Left hindlimb (tissue), 1 donor: Measurements from ENCODE around the gene OR52L1.
"Not testable (repeated sequence)": the region's sequence is repeated elsewhere in the genome, so short reads cannot be mapped to it uniquely, and the experiment has no call there.

Experiments used
- DNase-seq: peaks from one replicate; pipeline ENCODE4 v3.0.0-alpha.2; 2018

Gene OR52L1

GRCh38 chr11:5986885-5987284 lies at the start of gene OR52L1:
OR52L1 (minus strand) TSS chr11:5986985; CDS start chr11:5986930, 55 bp downstream.
- no peak for DNase-seq

DNA sequence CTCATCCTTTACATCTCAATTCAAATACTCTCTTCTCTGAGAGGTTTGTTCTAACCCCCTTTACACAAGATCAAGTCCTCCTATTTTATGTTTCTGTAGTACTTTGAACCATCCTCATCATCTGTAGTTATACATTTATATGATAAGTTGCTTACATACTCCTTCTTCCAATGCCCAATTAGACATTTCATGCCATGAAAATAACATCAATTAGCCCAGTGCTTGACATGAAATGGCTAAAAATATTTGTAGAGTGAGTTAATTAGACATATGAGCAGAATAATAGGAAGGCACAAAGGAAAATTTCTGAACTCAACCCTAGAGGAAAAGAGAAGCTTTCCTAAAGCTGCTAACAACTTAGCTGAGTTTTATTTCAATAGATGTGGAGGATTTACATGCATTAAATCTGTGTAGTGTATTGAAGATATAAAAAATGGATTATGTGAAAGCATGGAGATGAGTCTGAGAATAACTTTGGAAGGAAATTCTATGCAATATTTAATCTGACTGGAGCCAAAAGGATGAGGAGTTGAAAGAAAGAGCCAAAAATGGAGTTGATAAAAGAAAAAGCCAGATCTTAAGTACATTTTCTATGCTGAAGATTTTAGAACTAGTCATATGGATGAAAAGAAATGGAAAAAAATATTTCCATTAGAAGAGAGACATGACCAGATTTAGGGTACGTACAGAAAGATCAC lies 44.1 kb upstream of the OR52L1 start, which contains the start of gene OR56A1:
Gene OR56A1 (minus strand): TSS at position 51 of the 698 bp plus-strand sequence. CDS start 3,066 bp downstream, outside the sequence.
- DNase-seq, result no peak

DNA sequence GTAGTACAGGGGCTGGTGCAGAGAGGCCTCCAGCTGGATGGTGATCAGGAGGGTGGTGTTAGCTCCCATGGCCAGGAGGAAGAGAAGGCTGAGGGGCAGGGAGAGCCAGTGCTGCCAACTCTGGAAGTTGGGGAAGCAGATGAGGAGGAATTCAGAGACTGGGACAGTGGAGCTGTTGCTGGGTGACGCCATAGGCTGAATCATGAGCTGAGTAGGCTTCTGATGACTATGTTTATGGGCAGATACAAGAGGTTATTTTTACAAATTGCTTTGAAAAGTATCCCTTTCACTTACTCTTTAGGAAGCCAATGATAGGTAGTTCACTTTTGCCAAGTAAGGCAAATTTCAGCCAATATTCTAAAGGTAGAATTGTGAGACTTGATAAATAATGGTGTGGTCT lies 40.7 kb upstream of the OR52L1 start:
- no peak for DNase-seq

DNA sequence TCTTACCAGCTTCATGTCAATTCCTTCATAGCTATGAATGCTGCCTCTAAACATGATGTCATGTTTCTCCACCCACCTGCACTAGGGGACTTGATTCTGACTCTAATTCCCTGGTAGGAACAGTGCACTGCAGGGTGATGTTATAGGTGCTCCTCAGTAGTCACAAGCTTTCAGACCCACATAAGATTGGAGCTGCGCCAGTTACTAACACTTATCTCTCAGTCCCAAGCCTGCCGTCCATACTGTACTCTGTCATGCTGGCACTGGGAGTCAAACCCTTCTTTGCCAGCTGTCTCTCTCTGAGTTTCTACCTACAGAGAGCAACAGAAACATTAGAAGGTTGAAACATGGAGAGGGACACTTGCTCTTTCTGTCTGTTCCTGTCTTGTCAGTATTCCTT lies 38.3 kb upstream of the OR52L1 start:
- DNase-seq, result no peak

DNA sequence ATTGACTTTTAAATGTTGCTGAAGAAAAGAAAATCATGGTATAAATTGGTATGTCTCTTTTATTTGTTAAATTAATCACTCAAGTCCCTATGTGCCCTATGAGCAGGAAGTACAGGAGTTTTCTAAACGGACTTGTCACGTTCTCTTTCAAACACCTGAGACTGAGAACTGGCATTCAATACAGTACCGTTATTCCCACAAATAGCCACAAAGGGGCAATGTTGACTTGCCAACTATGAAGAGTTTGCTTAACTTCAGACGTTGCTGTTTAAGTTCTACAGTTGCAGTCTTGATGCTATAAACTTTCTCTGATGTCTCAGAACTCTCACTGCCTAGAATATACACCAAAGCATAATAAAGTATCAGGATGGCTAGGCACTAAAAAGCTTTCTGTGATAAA lies 36.2 kb upstream of the OR52L1 start:
- DNase-seq, result no peak

- DNase-seq, result no peak
These were observed 26.3 kb upstream of the OR52L1 start for GRCh38 chr11:6013042-6013441.

DNA sequence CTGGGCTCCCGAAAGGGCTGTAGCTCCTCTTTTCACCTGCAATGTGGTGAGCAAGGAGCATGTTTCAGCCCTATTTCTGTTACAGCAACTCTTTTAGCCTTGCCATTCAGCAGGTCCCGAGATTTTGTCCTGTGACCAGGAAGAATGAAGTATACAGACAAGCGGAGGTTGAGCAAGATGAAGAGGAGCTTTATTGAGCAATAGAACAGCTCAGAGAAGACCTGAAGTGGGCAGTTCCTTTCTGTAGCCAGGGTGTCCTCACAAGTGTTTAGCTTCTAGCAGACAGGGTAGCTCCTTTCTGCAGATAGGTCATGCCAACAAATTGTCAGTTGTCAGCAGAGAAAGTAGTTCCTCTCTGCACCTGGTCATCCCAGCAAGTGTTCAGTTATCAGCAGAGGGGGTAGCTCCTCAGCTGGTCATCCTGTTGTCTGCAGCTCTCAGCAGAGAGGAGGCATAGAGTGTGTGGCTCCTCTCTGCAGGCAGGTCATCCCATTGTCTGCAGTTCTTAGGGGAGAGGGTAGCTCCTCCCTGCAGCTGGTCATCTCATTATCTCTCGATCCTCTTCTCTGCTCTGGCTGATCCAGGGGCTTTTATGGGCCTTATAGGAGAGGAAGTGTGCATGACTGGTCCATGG lies 25.4 kb upstream of the OR52L1 start:
- no peak for DNase-seq

DNA sequence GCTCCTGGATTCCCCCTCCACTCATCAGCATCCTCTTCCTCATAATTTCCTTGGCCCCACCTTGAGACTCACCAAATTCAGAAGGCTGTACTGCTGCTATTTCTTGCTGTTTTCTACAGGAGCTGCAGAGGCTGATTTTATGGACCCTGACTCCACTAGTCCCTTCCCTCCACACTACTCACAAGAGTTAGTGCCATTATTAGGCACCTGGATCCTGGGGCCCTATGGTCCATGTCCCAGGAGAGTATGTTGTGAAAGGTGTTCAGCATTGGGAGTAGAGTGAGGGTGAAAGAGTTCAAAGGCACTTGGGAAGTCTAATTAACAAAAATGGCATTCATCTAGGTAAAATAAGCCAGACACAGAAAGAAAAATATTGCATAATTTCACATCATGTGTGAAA lies 20.1 kb upstream of the OR52L1 start, which contains the start of gene OR56A4:
Gene OR56A4 (minus strand): TSS at position 101 of the 400 bp plus-strand sequence. CDS start 3,954 bp downstream, outside the sequence.
- no peak for DNase-seq

GRCh38 chr11:6006395-6006794 lies 19.6 kb upstream of the OR52L1 start:
- no peak for DNase-seq

- no peak for DNase-seq
These were observed 15.5 kb upstream of the OR52L1 start for GRCh38 chr11:6002202-6002699.

GRCh38 chr11:5994791-5995190 lies 8.0 kb upstream of the OR52L1 start:
- no peak for DNase-seq

- no peak for DNase-seq
These were observed 5.9 kb upstream of the OR52L1 start for GRCh38 chr11:5992604-5993251.

- DNase-seq, result no peak
These were observed 5.4 kb upstream of the OR52L1 start for GRCh38 chr11:5992150-5992549.

GRCh38 chr11:5989203-5989602 lies 2.4 kb upstream of the OR52L1 start:
- no peak for DNase-seq

GRCh38 chr11:5983443-5983842 lies 3.3 kb downstream of the OR52L1 start:
- DNase-seq, result no peak

DNA sequence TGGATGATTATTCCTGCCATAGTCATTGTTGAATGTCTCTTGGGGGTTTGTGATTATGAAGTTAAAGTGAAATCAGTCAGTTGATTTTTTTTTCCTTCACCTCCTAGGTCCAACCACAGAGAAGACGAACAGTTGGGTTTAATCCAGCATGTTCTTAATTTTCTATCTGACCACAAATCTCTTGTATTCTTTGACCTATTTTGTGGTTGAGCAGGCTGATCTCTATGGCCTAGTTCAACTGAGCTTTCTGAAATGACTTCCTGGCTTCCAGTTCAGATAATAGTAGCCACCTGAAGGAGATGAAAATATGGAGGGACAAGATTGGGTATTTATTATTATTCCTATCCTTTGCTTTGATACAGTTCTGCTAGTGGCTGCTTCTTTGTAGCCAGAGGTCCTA lies 13.3 kb downstream of the OR52L1 start:
- DNase-seq, result no peak

DNA sequence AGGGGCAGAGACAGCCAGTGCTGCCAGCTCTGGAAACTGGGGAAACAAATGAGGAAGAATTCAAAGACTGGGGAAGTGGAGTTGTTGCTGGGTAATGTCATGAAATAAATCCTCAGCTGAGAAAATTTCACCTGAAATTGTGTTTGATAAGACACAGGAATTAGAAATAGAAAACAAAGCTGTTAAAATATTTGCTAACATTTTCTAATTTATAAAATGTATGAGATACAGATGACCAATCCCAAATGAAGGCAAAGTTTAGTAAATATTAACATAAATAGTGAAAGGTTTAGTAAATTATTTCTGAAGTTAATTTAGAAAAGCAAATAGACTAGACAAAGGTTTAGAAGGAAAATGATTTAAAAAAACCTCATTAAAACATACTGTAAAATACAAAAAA lies 18.4 kb downstream of the OR52L1 start, which contains the start of gene OR56A5:
Gene OR56A5 (minus strand): TSS at position 101 of the 400 bp plus-strand sequence. CDS start 0 bp downstream, at position 101.
- DNase-seq, result no peak

DNA sequence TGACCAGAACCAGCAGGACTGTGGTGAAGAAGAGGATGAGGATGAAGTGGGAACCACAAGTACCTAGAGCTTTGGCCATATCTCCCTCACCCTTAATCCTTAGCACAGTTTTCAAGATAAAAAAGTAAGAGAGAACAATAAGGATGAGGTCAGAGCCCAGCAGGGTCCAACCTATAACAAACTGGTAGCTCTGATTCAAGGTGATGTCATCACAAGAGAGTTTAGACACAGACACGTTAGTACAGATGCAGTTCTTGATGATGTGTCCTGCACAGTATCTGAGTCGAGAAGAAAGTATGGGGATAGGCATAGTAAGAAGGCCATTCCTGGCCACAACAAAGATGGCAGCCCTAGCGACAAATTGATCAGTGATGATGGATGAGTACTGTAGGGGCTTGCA lies 19.1 kb downstream of the OR52L1 start:
- DNase-seq, result no peak

GRCh38 chr11:5966958-5967357 lies 19.8 kb downstream of the OR52L1 start:
- DNase-seq, result no peak

- not testable (repeated sequence) for DNase-seq
These were observed 26.0 kb downstream of the OR52L1 start for GRCh38 chr11:5960704-5961320.

DNA sequence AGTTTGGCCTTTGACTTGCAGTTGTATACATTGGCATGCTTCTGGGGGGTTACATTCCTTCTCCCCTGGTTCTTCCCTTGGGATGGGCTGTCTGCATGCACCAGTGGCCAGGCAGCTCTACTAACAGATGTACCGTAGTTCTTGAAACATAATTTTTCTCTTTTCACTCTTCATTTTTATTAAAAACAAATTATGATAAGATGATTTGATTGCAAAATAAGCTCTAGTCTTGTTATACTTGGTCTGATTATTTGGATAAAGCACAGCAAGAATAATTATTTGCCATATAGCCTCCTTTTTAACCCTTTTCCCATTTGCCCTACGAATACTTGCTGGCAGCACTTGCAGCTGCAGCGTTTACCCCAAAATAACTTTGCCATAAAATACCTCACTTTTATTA lies 31.2 kb downstream of the OR52L1 start:
- DNase-seq, result no peak

GRCh38 chr11:5941951-5942350 lies 44.8 kb downstream of the OR52L1 start, which contains the start of gene OR56A3:
OR56A3 (plus strand) TSS chr11:5942251; CDS start chr11:5947347, 5,096 bp downstream.
- DNase-seq, result no peak

- no peak for DNase-seq
These were observed 46.0 kb downstream of the OR52L1 start for GRCh38 chr11:5940748-5941147.
